Progenitor cell of endocrine pancreas (in vitro differentiated cells): ENCODE results near the gene ACTL6B. TPM values are rescaled to one million over a fixed set of nuclear protein-coding genes. Genes with fewer than 3 reads are reported as not detected.

Experiments used
- DNase-seq: peaks from one replicate; pipeline ENCODE4 v3.0.0; 2021; ENCODE audit warnings: low spot score; ENCODE audit not compliant: unreplicated experiment
- H3K27ac Mint-ChIP-seq: 2 replicates; pipeline ENCODE4 v1.8.0; 2021; ENCODE audit warnings: mild to moderate bottlenecking, moderate library complexity, mixed read lengths
- H3K27me3 Mint-ChIP-seq: 2 replicates; pipeline ENCODE4 v1.8.0; 2021; ENCODE audit warnings: mixed read lengths
- H3K36me3 Mint-ChIP-seq: 2 replicates; pipeline ENCODE4 v1.8.0; 2022; ENCODE audit warnings: mixed read lengths; ENCODE audit not compliant: insufficient read depth
- H3K4me1 Mint-ChIP-seq: 2 replicates; pipeline ENCODE4 v1.8.0; 2021; ENCODE audit warnings: low read depth, mixed read lengths
- H3K4me3 Mint-ChIP-seq: 2 replicates; pipeline ENCODE4 v1.8.0; 2021; ENCODE audit warnings: low read depth, mild to moderate bottlenecking, moderate library complexity, mixed read lengths
- H3K9me3 Mint-ChIP-seq: 2 replicates; pipeline ENCODE4 v1.8.0; 2021; ENCODE audit warnings: low read depth, mixed read lengths
- total RNA-seq: library from RNA; stranded (reverse); gene quantifications from 2 replicates; pipeline ENCODE4 v1.2.1, GENCODE V29; 2021
- TF ChIP-seq, protein P1 (sequence below): fragments of 200-600 bp; sonication (generic); IDR thresholded peaks from one replicate; pipeline ENCODE4 v1.5.0; 2021; ENCODE audit warnings: antibody characterized with exemption, mild to moderate bottlenecking; ENCODE audit not compliant: unreplicated experiment

Gene ACTL6B
- total RNA-seq, 1 donor from 2014 or later, result 4.2 TPM

DNA sequence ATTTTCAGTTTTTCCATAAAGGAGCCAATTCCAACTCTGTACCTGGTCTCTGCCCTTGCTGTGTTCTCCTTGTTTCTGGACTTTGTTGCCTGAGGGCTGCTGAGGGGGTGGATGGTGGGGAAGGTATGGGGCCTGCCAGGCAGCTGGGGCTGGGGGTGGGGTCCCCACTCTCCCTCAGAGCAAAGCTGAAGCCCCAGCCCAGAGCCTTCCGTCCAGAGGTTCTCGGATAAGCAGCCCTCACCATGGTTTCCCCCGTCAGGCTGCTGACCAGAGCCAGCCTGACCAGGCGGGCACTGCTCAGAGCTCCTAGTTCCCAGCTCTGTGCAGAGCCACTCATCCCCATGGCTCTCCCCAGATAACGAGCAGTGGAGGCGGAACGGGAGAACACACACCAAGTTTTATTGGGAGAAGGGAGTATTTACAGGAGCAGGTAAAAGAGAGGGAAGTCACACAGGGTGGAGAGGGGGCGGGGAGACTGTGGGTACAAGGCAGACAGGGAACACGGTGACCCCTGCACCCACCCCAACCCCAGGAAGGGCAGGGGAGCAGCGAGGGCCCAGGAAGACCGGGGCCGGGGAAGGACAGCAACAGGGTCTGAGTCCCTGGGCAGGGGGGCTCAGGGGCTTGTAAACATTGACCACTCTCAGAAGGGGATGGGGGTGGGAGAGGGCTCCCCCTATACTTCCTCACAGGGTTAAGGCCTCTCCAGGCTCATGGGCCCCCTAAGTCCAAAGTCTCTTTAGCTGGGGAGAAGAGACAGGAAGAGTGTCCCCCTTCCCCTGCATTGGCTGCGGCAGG lies 23.1 kb upstream of the ACTL6B start:
- Mint-ChIP-seq H3K9me3 (no peaks in the 10 kb centered on the region), H3K4me3 (no peak overlapping the region), H3K36me3 (peaks cover 8% of the 10 kb centered on the region), H3K4me1 (peaks cover 2% of the 10 kb centered on the region), H3K27me3 (no peaks in the 10 kb centered on the region), H3K27ac (no peak overlapping the region)
- no peak for DNase-seq
- TF ChIP-seq, protein P1, sequence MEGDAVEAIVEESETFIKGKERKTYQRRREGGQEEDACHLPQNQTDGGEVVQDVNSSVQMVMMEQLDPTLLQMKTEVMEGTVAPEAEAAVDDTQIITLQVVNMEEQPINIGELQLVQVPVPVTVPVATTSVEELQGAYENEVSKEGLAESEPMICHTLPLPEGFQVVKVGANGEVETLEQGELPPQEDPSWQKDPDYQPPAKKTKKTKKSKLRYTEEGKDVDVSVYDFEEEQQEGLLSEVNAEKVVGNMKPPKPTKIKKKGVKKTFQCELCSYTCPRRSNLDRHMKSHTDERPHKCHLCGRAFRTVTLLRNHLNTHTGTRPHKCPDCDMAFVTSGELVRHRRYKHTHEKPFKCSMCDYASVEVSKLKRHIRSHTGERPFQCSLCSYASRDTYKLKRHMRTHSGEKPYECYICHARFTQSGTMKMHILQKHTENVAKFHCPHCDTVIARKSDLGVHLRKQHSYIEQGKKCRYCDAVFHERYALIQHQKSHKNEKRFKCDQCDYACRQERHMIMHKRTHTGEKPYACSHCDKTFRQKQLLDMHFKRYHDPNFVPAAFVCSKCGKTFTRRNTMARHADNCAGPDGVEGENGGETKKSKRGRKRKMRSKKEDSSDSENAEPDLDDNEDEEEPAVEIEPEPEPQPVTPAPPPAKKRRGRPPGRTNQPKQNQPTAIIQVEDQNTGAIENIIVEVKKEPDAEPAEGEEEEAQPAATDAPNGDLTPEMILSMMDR, result no peak

DNA sequence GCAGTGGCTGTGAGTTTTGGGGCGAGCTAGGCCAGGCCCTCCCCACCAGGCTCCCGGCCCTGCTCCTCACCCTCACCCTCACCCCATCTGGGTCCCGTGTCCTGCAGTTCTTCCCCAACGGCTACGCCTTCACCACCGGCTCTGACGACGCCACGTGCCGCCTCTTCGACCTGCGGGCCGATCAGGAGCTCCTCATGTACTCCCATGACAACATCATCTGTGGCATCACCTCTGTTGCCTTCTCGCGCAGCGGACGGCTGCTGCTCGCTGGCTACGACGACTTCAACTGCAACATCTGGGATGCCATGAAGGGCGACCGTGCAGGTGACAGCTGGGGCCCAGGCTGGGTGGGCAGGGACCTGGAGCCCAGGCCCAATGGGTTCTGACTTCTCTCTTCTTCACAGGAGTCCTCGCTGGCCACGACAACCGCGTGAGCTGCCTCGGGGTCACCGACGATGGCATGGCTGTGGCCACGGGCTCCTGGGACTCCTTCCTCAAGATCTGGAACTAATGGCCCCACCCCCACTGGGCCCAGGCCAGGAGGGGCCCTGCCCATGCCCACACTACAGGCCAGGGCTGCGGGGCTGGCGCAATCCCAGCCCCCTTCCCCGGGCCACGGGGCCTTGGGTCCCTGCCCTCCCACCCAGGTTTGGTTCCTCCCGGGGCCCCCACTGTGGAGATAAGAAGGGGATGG lies 22.2 kb upstream of the ACTL6B start:
- Mint-ChIP-seq H3K4me1 (peaks cover 2% of the 10 kb centered on the region), H3K4me3 (peak overlapping the region; percentile 29), H3K27ac (no peak overlapping the region), H3K9me3 (no peaks in the 10 kb centered on the region), H3K36me3 (peaks cover 8% of the 10 kb centered on the region), H3K27me3 (no peaks in the 10 kb centered on the region)
- TF ChIP-seq, protein P1, result no peak
- DNase-seq, result no peak

- H3K4me3 Mint-ChIP-seq, result peak overlapping the region; percentile 45
- H3K36me3 Mint-ChIP-seq, result peaks cover 6% of the 10 kb centered on the region
- TF ChIP-seq, protein P1, result no peak
- no peaks in the 10 kb centered on the region for H3K27me3 Mint-ChIP-seq
- H3K4me1 Mint-ChIP-seq, result peaks cover 2% of the 10 kb centered on the region
- no peak for DNase-seq
- no peaks in the 10 kb centered on the region for H3K9me3 Mint-ChIP-seq
- peak overlapping the region; percentile 80 for H3K27ac Mint-ChIP-seq
These were observed 21.3 kb upstream of the ACTL6B start for GRCh38 chr7:100677308-100678267.

- H3K4me3 Mint-ChIP-seq, result peak overlapping the region; percentile 73
- peaks cover 2% of the 10 kb centered on the region for H3K4me1 Mint-ChIP-seq
- peak overlapping the region; percentile 69 for H3K27ac Mint-ChIP-seq
- no peak for DNase-seq
- H3K36me3 Mint-ChIP-seq, result peaks cover 6% of the 10 kb centered on the region
- H3K27me3 Mint-ChIP-seq, result peaks cover 3% of the 10 kb centered on the region
- TF ChIP-seq, protein P1, result no peak
- H3K9me3 Mint-ChIP-seq, result no peaks in the 10 kb centered on the region
These were observed 20.5 kb upstream of the ACTL6B start for GRCh38 chr7:100676501-100677306.
